CD4-positive, alpha-beta T cell treated with Interleukin-2 at 100 ng/mL for 4 hours (primary cell): ENCODE measurements around the gene MAP3K21.
A peak's percentile ranks its signal among the peaks of the same experiment; 100 is the strongest.

ENCODE experiments used
- DNase-seq: peaks from one replicate; pipeline ENCODE4 v3.0.0-alpha.2; 2020; ENCODE audit warnings: low spot score

Gene MAP3K21

GRCh38 chr1:233327651-233328141 is at the start of gene MAP3K21:
MAP3K21 (plus strand) TSS chr1:233327724; CDS start chr1:233328029, 305 bp downstream.
- no peak for DNase-seq

GRCh38 chr1:233278631-233279030 is 48.9 kb upstream of the MAP3K21 start:
- no peak for DNase-seq

GRCh38 chr1:233279971-233280370 is 47.6 kb upstream of the MAP3K21 start:
- DNase-seq: no peak

GRCh38 chr1:233281711-233282581 is 45.6 kb upstream of the MAP3K21 start:
- DNase-seq: peak; percentile 46

- DNase-seq: no peak
Measured at GRCh38 chr1:233282582-233282886, 45.0 kb upstream of the MAP3K21 start.

- no peak for DNase-seq
Measured at GRCh38 chr1:233289676-233290075, 37.8 kb upstream of the MAP3K21 start.

- no peak for DNase-seq
Measured at GRCh38 chr1:233290396-233291034, 37.0 kb upstream of the MAP3K21 start.

GRCh38 chr1:233293556-233294446 is 33.7 kb upstream of the MAP3K21 start:
- DNase-seq: no peak

GRCh38 chr1:233294913-233295236 is 32.6 kb upstream of the MAP3K21 start:
- DNase-seq: peak; percentile 62

GRCh38 chr1:233295237-233295974 is 32.1 kb upstream of the MAP3K21 start, which contains the start of gene PCNX2:
PCNX2 (minus strand) TSS chr1:233295725; CDS start chr1:233295478, 247 bp downstream.
- DNase-seq: peak; percentile 68

GRCh38 chr1:233295975-233296322 is 31.6 kb upstream of the MAP3K21 start:
- DNase-seq: no peak

- no peak for DNase-seq
Measured at GRCh38 chr1:233299450-233299849, 28.1 kb upstream of the MAP3K21 start.

- DNase-seq: no peak
Measured at GRCh38 chr1:233300326-233300725, 27.2 kb upstream of the MAP3K21 start.

GRCh38 chr1:233304489-233305102 is 22.9 kb upstream of the MAP3K21 start:
- DNase-seq: peak; percentile 49

- DNase-seq: no peak
Measured at GRCh38 chr1:233313434-233314155, 13.9 kb upstream of the MAP3K21 start.

GRCh38 chr1:233315718-233316301 is 11.7 kb upstream of the MAP3K21 start:
- DNase-seq: no peak

- no peak for DNase-seq
Measured at GRCh38 chr1:233316473-233316872, 11.1 kb upstream of the MAP3K21 start.

GRCh38 chr1:233319272-233319671 is 8.3 kb upstream of the MAP3K21 start:
- no peak for DNase-seq

GRCh38 chr1:233320023-233320422 is 7.5 kb upstream of the MAP3K21 start:
- DNase-seq: no peak

GRCh38 chr1:233323718-233324117 is 3.8 kb upstream of the MAP3K21 start:
- DNase-seq: no peak
